T-cell (primary cell): ENCODE measurements around the gene SYN1. TPM values are rescaled to one million over a fixed set of nuclear protein-coding genes. Genes with fewer than 3 reads are reported as not detected.
A peak's percentile ranks its signal among the peaks of the same experiment; 100 is the strongest.

Experiments
- ATAC-seq, 4 experiments: fragments of 200-7000 bp in 3 of 4; fragments of 150-1000 bp in 1 of 4; cut with Tn5 transposase; replicated peaks in 1 of 4; 1 replicate in 3 of 4; 2 replicates in 1 of 4; pipeline ENCODE4 v1.10.0; 2021; ENCODE audit warnings: moderate library complexity in 3 of 4, mild to moderate bottlenecking in 2 of 4, moderate number of reproducible peaks in 1 of 4
- CTCF ChIA-PET, 2 donors: fragments of 300-600 bp; sonication (Branson Sonifier 250); formaldehyde crosslinking; loops; one replicate each; lab custom pipeline; 2022; ENCODE audit warnings: antibody characterized with exemption in 2 of 2; lab: Charles Lee
- POLR2A ChIA-PET, 2 donors: fragments of 300-600 bp; sonication (Branson Sonifier 250); formaldehyde crosslinking; loops; one replicate each; lab custom pipeline; 2022; ENCODE audit warnings: antibody characterized with exemption in 2 of 2; lab: Charles Lee
- DNase-seq, 35 experiments: peaks; one replicate each; pipeline versions ENCODE4 v3.0.0 to v3.0.0-alpha.2; 2013 to 2023
- H3K27ac ChIP-seq: one replicate; pipeline ENCODE4 v1.5.1; 2013; ENCODE audit warnings: low read length
- H3K27me3 ChIP-seq, 2 experiments: replicated peaks in 1 of 2; 1 replicate in 1 of 2; 2 replicates in 1 of 2; pipeline versions ENCODE4 v1.6.1 to v1.7.0; 2013; ENCODE audit warnings: low read length in 1 of 2, mixed read lengths in 1 of 2; ENCODE audit not compliant: control insufficient read depth in 2 of 2, insufficient read depth in 2 of 2; ENCODE audit errors: extremely low read depth in 1 of 2
- H3K36me3 ChIP-seq, 2 donors: 1 replicate in 1 of 2; 2 replicates in 1 of 2; pipeline versions ENCODE4 v1.6.1 to v1.7.0; 2013; ENCODE audit warnings: low read length in 1 of 2; ENCODE audit not compliant: control insufficient read depth in 2 of 2, insufficient read depth in 1 of 2; ENCODE audit errors: extremely low read depth in 1 of 2
- H3K4me1 ChIP-seq, 2 experiments: 1 replicate in 1 of 2; 2 replicates in 1 of 2; pipeline versions ENCODE4 v1.6.1 to v1.7.0; 2013; ENCODE audit warnings: low read length in 2 of 2, mixed read lengths in 1 of 2; ENCODE audit not compliant: insufficient read depth in 2 of 2, control insufficient read depth in 1 of 2; ENCODE audit errors: extremely low read depth in 1 of 2
- H3K4me3 ChIP-seq, 2 donors: 1 replicate in 1 of 2; 2 replicates in 1 of 2; pipeline versions ENCODE4 v1.5.1 to v1.7.0; 2013; ENCODE audit warnings: mild to moderate bottlenecking in 2 of 2, low read length in 1 of 2, moderate library complexity in 1 of 2; ENCODE audit not compliant: control insufficient read depth in 1 of 2; ENCODE audit errors: extremely low read depth in 1 of 2
- H3K9me3 ChIP-seq: 2 replicates; pipeline ENCODE4 v1.7.0; 2013
- H3K27ac Mint-ChIP-seq, 2 donors: one replicate each; pipeline ENCODE4 v1.8.0; 2020 to 2021; ENCODE audit warnings: mild to moderate bottlenecking in 2 of 2, mixed read lengths in 2 of 2
- H3K27me3 Mint-ChIP-seq, 2 donors: one replicate each; pipeline ENCODE4 v1.8.0; 2021 to 2022; ENCODE audit warnings: mixed read lengths in 2 of 2
- H3K36me3 Mint-ChIP-seq: one replicate; pipeline ENCODE4 v1.8.0; 2021; ENCODE audit warnings: mixed read lengths
- H3K4me1 Mint-ChIP-seq, 3 donors: one replicate each; pipeline ENCODE4 v1.8.0; 2020 to 2022; ENCODE audit warnings: mixed read lengths in 3 of 3, mild to moderate bottlenecking in 1 of 3
- H3K4me3 Mint-ChIP-seq, 3 donors: one replicate each; pipeline ENCODE4 v1.8.0; 2020 to 2022; ENCODE audit warnings: mild to moderate bottlenecking in 3 of 3, mixed read lengths in 3 of 3, moderate library complexity in 3 of 3
- H3K9me3 Mint-ChIP-seq, 3 donors: one replicate each; pipeline ENCODE4 v1.8.0; 2020 to 2022; ENCODE audit warnings: mixed read lengths in 3 of 3
- whole genome bisulfite sequencing: methylation state at CpG from one replicate; pipeline ENCODE4 v1.1.5; 2013; ENCODE audit warnings: missing lambda C conversion rate; ENCODE audit not compliant: insufficient coverage; 5-methylcytosine and 5-hydroxymethylcytosine counted together
- total RNA-seq, 35 experiments: library from RNA in 6 of 35; stranded (reverse) in 6 of 35; fragments of 120-200 nt in 1 of 35; gene quantifications; one replicate each; pipeline versions ENCODE4 v1.2.1 to v1.2.4 and lab custom pipeline; 2013 to 2026

SYN1 gene
- total RNA-seq, 5 donors from 2014 or later (not counting 1 experiment from before 2014, with no cell fraction given): 0.21 to 1.3 (median 0.81) TPM; not detected in 1

- no peak overlapping the region for H3K4me3 Mint-ChIP-seq
- H3K4me1 Mint-ChIP-seq: no peaks in the 10 kb centered on the region
- ATAC-seq (no peak), DNase-seq (no peak)
- no peaks in the 10 kb centered on the region for H3K36me3 ChIP-seq
- H3K4me1 ChIP-seq: no peaks in the 10 kb centered on the region
- peaks cover 0 to 5% of the 10 kb centered on the region in 2 donors for H3K27me3 Mint-ChIP-seq
- no CpG with 5 or more reads among the region's 8 CpGs for WGBS
- no peaks in the 10 kb centered on the region for H3K9me3 Mint-ChIP-seq
- no peak overlapping the region for H3K27ac ChIP-seq
- ChIA-PET CTCF (no interaction called here), POLR2A (no interaction called here)
- H3K9me3 ChIP-seq: no peaks in the 10 kb centered on the region
- H3K4me3 ChIP-seq: no peak overlapping the region
- no peaks in the 10 kb centered on the region for H3K27me3 ChIP-seq
- no peaks in the 10 kb centered on the region for H3K36me3 Mint-ChIP-seq
- no peak overlapping the region for H3K27ac Mint-ChIP-seq
These were observed 90.1 kb downstream of the SYN1 start for GRCh38 chrX:47529548-47529947.

GRCh38 chrX:47523713-47524166 lies 95.9 kb downstream of the SYN1 start:
- ATAC-seq (peak in 2 of 4 experiments; percentile 48 to 50), DNase-seq (no peak)
- WGBS: 3% methylated on average over 14 of the region's 34 CpGs
- peak overlapping the region; percentile 62 to 72 (median 71) for H3K4me3 Mint-ChIP-seq
- H3K4me3 ChIP-seq: peak overlapping the region; percentile 53 to 56
- no peaks in the 10 kb centered on the region for H3K9me3 ChIP-seq
- H3K36me3 Mint-ChIP-seq: no peaks in the 10 kb centered on the region
- ChIA-PET POLR2A (interaction anchor here in 1 of 2 donors (0.6 kb wide), 1 partner anchor 1556 kb away, joined by 3 read pairs; the partner anchor contains the start of gene WDR45), CTCF (interaction anchor here (0.8 to 1.4 kb wide), 7 partner anchors 26 to 333 kb away, joined by 3 to 6 read pairs (median 4); no protein-coding TSS in a partner anchor)
- H3K36me3 ChIP-seq: no peaks in the 10 kb centered on the region
- H3K27ac ChIP-seq: no peak overlapping the region
- peaks cover 0 to 7% of the 10 kb centered on the region in 2 experiments for H3K4me1 ChIP-seq
- H3K27me3 ChIP-seq: peaks cover 0 to 5% of the 10 kb centered on the region in 2 experiments
- no peaks in the 10 kb centered on the region for H3K27me3 Mint-ChIP-seq
- peaks cover 0 to 4% (median 4%) of the 10 kb centered on the region in 3 donors for H3K4me1 Mint-ChIP-seq
- H3K27ac Mint-ChIP-seq: no peak overlapping the region
- peaks cover 0 to 2% (median 0%) of the 10 kb centered on the region in 3 donors for H3K9me3 Mint-ChIP-seq

GRCh38 chrX:47523297-47523696 lies 96.4 kb downstream of the SYN1 start:
- ChIA-PET POLR2A (interaction anchor here in 1 of 2 donors (0.6 kb wide), 1 partner anchor 1556 kb away, joined by 3 read pairs; the partner anchor contains the start of gene WDR45), CTCF (interaction anchor here (0.8 to 1.4 kb wide), 8 partner anchors 26 to 333 kb away, joined by 3 to 6 read pairs (median 4); no protein-coding TSS in a partner anchor)
- 0% methylated on average over 5 of the region's 33 CpGs for WGBS
- Histone ChIP-seq H3K4me3 (peak overlapping the region in 1 of 2 donors; percentile 53), H3K36me3 (no peaks in the 10 kb centered on the region), H3K4me1 (peaks cover 0 to 7% of the 10 kb centered on the region in 2 experiments), H3K9me3 (no peaks in the 10 kb centered on the region), H3K27ac (no peak overlapping the region), H3K27me3 (peaks cover 0 to 5% of the 10 kb centered on the region in 2 experiments)
- H3K27ac Mint-ChIP-seq: no peak overlapping the region
- H3K4me1 Mint-ChIP-seq: peaks cover 0 to 4% (median 4%) of the 10 kb centered on the region in 3 donors
- ATAC-seq: peak; percentile 96 to 99 (median 98)
- DNase-seq: peak; percentile 14 to 86 (median 64)
- H3K9me3 Mint-ChIP-seq: peaks cover 0 to 2% (median 0%) of the 10 kb centered on the region in 3 donors
- no peaks in the 10 kb centered on the region for H3K27me3 Mint-ChIP-seq
- H3K4me3 Mint-ChIP-seq: peak overlapping the region; percentile 62 to 72 (median 71)
- no peaks in the 10 kb centered on the region for H3K36me3 Mint-ChIP-seq

Other genes with a start within 250 kb of the SYN1 start
- 1 to 10 TPM in 2 of 5 donors, under 1 TPM in 3; 0.72 to 1.2 (median 0.95) TPM for gene ZNF157, start 249.3 kb downstream of the SYN1 start, total RNA-seq
- gene ZNF41, start 136.6 kb downstream of the SYN1 start, total RNA-seq: 10 to 100 TPM in 3 of 5 donors, 1 to 10 TPM in 2; 8.4 to 20.4 (median 14.7) TPM
- 100 to 1,000 TPM; 113 to 138 (median 122) TPM for gene ARAF, start 58.7 kb downstream of the SYN1 start, total RNA-seq
- 100 to 1,000 TPM in 1 of 5 donors, 10 to 100 TPM in 4; 28.7 to 120 (median 59.7) TPM for gene TIMP1, start 37.4 kb downstream of the SYN1 start, total RNA-seq
- gene CFP, start 10.1 kb upstream of the SYN1 start, total RNA-seq: 10 to 100 TPM; 17.7 to 37.1 (median 26.5) TPM
- 10 to 100 TPM; 28.5 to 40.0 (median 36.0) TPM for gene ELK1, start 30.7 kb upstream of the SYN1 start, total RNA-seq
- 100 to 1,000 TPM; 155 to 186 (median 178) TPM for gene UXT, start 39.3 kb upstream of the SYN1 start, total RNA-seq
- gene ZNF81, start 217.0 kb upstream of the SYN1 start, total RNA-seq: 10 to 100 TPM in 4 of 5 donors, 1 to 10 TPM in 1; 8.7 to 14.3 (median 11.5) TPM